Mucosa of stomach (tissue), 1 donor: ENCODE results near the gene TSPAN10.
A peak's percentile ranks its signal among the peaks of the same experiment; 100 is the strongest.
"Not testable (repeated sequence)": the region's sequence is repeated elsewhere in the genome, so short reads cannot be mapped to it uniquely, and the experiment has no call there.

Source experiments
- H3K27me3 ChIP-seq: one replicate; pipeline ENCODE4 v1.7.0; 2013; ENCODE audit warnings: mild to moderate bottlenecking, low read length; ENCODE audit not compliant: control insufficient read depth, insufficient read depth
- H3K36me3 ChIP-seq: one replicate; pipeline ENCODE4 v1.7.0; 2013; ENCODE audit warnings: low read length; ENCODE audit not compliant: control insufficient read depth, insufficient read depth
- H3K4me1 ChIP-seq: one replicate; pipeline ENCODE4 v1.7.0; 2013; ENCODE audit warnings: mild to moderate bottlenecking, low read length; ENCODE audit not compliant: control insufficient read depth, insufficient read depth
- H3K4me3 ChIP-seq: one replicate; pipeline ENCODE4 v1.7.0; 2013; ENCODE audit warnings: low read length
- H3K9ac ChIP-seq: one replicate; pipeline ENCODE4 v1.7.0; 2013; ENCODE audit warnings: mild to moderate bottlenecking, low read length, moderate library complexity
- H3K9me3 ChIP-seq: one replicate; pipeline ENCODE4 v1.7.0; 2013; ENCODE audit warnings: mild to moderate bottlenecking, low read length, moderate library complexity; ENCODE audit not compliant: control insufficient read depth
- donor health status: Pancreatic carcinoma.

The TSPAN10 gene

GRCh38 chr17:81672504-81672903, 35.5 kb downstream of the TSPAN10 start:
- Histone ChIP-seq H3K4me3 (no peak overlapping the region), H3K9ac (no peak overlapping the region), H3K27me3 (no peaks in the 10 kb centered on the region), H3K4me1 (peaks cover 5% of the 10 kb centered on the region), H3K9me3 (no peaks in the 10 kb centered on the region), H3K36me3 (peaks cover 7% of the 10 kb centered on the region)

DNA sequence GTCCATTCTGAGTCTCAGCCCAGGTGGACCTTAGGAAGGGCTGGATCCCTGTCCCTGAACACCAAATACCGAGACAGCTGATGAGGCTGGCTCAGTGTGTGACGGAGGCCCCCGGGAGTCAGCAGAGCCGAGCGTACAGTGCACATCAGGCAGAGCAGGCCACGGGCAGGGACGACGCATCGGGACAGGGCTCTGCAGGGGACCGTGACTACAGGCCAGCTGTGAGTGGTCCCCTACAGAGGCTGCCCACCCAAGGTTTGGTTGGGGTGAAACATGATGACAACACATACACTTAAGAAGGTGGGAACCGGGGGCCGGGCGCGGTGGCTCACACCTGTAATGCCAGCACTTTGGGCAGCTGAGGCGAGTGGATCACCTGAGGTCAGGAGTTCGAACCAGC, 36.0 kb downstream of the TSPAN10 start:
- peaks cover 7% of the 10 kb centered on the region for H3K36me3 ChIP-seq
- peaks cover 1% of the 10 kb centered on the region for H3K4me1 ChIP-seq
- no peak overlapping the region for H3K4me3 ChIP-seq
- H3K9me3 ChIP-seq: no peaks in the 10 kb centered on the region
- H3K9ac ChIP-seq: no peak overlapping the region
- H3K27me3 ChIP-seq: no peaks in the 10 kb centered on the region

DNA sequence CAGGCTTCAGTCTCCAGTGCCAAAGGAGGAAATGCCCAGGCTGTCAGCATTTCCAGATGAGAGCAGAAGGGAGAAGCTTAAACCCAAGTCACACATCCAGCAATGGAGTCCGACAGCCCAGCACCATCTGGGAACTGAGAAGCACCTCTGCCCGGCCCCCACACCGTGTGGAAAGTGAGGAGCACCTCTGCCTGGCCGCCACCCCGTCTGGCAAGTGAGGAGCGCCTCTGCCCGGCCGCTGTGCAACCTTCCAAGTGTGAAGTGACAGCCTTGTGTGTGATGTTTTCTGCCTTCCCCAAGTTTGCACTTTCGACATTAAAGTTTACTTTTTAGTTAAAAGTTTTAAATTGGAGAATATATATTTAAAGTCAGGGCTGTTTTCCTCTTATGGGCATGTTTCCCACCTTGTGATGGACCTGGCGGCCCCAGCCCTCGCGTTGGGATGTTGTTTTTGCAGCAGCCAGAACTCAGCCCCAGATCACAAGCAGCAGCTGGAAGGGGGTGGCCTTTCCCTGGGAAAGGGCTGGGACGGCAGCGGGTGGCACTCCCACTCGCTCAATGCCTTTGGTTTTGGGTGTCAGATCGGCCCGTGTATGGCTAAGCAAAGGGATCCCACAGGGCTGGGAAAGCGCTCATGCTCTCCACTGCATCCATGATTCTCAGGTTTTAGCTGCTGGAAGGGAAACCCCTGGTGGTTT, 36.7 kb downstream of the TSPAN10 start:
- H3K27me3 ChIP-seq: no peaks in the 10 kb centered on the region
- no peak overlapping the region for H3K9ac ChIP-seq
- H3K4me1 ChIP-seq: no peaks in the 10 kb centered on the region
- peaks cover 7% of the 10 kb centered on the region for H3K36me3 ChIP-seq
- no peaks in the 10 kb centered on the region for H3K9me3 ChIP-seq
- H3K4me3 ChIP-seq: no peak overlapping the region

- not testable (repeated sequence) for H3K36me3 ChIP-seq, H3K27me3 ChIP-seq, H3K9me3 ChIP-seq, H3K9ac ChIP-seq, H3K4me3 ChIP-seq, H3K4me1 ChIP-seq
These were observed 38.7 kb downstream of the TSPAN10 start for GRCh38 chr17:81675515-81676221.

- no peaks in the 10 kb centered on the region for H3K4me1 ChIP-seq
- H3K9ac ChIP-seq: no peak overlapping the region
- H3K4me3 ChIP-seq: no peak overlapping the region
- H3K9me3 ChIP-seq: no peaks in the 10 kb centered on the region
- no peaks in the 10 kb centered on the region for H3K27me3 ChIP-seq
- H3K36me3 ChIP-seq: peaks cover 3% of the 10 kb centered on the region
These were observed 39.9 kb downstream of the TSPAN10 start for GRCh38 chr17:81676906-81677305.

DNA sequence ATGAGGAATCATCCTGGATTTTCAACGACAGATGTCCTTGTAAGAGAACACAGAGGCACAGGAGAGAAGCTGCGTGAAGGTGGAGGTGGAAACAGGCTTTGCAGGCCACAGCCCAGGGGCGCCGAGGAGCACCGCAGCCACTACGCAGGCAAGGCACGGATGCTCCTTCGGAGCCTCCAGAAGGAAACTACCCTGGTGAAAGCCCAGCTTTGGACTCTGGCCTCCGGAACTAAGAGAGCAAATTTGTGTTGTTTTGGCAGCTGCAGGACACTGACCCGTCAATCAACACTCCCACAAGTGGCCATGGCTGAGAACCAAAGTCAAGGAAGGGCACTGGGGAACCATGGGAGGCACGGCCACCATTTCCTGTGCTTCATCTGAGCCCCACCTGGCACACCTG, 43.2 kb downstream of the TSPAN10 start:
- H3K4me1 ChIP-seq: peaks cover 8% of the 10 kb centered on the region
- no peak overlapping the region for H3K9ac ChIP-seq
- no peaks in the 10 kb centered on the region for H3K36me3 ChIP-seq
- no peaks in the 10 kb centered on the region for H3K9me3 ChIP-seq
- no peaks in the 10 kb centered on the region for H3K27me3 ChIP-seq
- H3K4me3 ChIP-seq: no peak overlapping the region

GRCh38 chr17:81681672-81682071, 44.7 kb downstream of the TSPAN10 start:
- H3K9me3 ChIP-seq: no peaks in the 10 kb centered on the region
- H3K27me3 ChIP-seq: no peaks in the 10 kb centered on the region
- peaks cover 14% of the 10 kb centered on the region for H3K4me1 ChIP-seq
- no peak overlapping the region for H3K4me3 ChIP-seq
- H3K36me3 ChIP-seq: no peaks in the 10 kb centered on the region
- H3K9ac ChIP-seq: no peak overlapping the region

DNA sequence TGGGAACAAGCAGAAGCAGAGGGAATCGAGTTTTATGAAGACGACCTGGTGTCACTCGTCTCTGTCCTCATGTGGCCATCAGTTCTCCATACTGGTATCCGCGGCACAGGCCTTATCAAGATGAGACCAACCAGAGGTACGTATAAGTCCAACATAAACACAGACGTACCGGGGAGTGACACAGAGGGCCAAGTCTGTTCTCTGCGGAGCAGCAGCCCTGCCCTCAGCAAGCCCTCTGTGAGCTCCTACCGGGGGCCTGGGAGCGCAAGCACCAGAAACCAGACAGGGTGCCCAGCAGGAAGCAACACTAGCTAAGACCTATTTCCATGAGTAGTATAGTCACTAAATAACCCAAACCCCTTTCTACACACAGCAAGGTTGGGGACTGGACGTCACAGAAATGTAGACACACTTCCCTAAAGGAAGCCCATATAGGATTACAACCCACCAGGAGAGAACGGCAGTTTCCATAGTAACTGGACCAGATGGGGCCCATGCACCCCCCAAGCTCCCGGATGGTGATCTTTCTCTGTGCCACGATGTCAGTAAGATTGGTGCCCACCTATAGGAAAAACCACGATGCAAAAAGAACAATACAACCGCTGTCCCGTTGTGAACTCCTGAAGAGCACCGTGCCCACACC, 45.7 kb downstream of the TSPAN10 start:
- Histone ChIP-seq H3K36me3 (no peaks in the 10 kb centered on the region), H3K9me3 (no peaks in the 10 kb centered on the region), H3K4me1 (peaks cover 14% of the 10 kb centered on the region), H3K27me3 (no peaks in the 10 kb centered on the region), H3K4me3 (peak overlapping the region; percentile 87), H3K9ac (peak overlapping the region; percentile 87)

DNA sequence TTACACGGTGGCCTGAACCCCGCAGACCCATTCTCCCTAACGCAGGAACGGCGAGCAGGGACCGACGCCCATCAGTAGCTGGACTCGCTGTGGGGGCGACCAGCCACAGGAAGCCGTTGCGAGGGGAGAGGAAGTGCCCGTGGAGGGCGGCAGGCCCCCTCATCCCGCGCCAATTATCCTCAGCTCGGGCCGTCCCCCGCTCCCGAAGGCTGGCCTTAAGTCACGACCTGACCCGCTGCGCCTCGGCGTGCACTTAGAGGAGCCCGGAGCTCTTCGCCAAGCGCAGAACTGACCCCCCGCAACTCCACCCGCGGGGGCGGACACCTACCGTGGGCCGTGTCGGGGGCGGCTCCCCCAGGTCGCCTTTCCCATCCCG, 46.2 kb downstream of the TSPAN10 start:
- Histone ChIP-seq H3K27me3 (no peaks in the 10 kb centered on the region), H3K36me3 (no peaks in the 10 kb centered on the region), H3K9ac (peak overlapping the region; percentile 87), H3K9me3 (no peaks in the 10 kb centered on the region), H3K4me1 (peaks cover 14% of the 10 kb centered on the region), H3K4me3 (peak overlapping the region; percentile 87)

DNA sequence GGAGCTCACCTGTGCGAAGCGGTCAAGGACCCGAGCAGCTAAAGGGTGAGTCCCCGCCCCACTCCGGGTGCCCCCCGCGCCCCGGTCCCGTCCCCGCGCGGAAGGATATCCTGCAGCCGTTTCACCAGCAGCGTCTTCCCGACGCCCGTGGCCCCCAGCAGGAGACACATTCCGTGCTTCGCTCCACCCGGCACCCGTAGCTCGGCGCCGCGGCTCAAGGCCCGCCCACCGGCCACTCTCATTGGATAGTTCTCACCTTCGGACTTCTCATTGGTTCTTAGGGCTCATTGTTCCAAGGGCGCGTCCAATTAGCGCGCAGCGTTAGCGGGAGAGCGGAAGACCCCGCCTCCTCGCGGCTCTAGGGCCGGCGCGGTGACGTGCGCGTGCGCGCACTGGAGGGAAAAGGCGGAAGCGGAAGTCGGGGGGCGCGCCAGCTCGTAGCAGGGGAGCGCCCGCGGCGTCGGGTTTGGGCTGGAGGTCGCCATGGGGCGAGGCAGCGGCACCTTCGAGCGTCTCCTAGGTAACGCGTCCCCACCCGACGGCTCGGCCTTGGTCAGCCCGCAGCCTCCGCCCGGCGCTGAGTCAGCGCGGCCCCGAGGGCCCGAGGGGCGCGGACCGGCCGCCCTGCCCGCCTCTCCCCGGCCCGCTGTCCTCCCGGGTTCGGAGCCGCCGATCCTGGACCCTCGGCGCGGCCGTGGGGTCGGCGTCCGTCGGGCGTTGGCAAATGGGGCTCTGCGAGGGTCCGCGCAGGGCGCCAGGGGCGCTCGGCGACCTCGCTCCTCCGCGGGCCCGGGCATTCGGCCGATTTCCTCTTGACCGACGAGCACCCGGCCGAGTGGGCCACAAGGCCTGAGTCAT, 46.8 kb downstream of the TSPAN10 start, which contains the start of the genes ARL16 and HGS:
Gene ARL16 (minus strand): TSS at position 214 of the 858 bp plus-strand sequence. CDS start 44 bp downstream, at position 170.
Gene HGS (plus strand): TSS at position 428 of the 858 bp plus-strand sequence. CDS start 56 bp downstream, at position 484.
- Histone ChIP-seq H3K27me3 (no peaks in the 10 kb centered on the region), H3K4me1 (peaks cover 14% of the 10 kb centered on the region), H3K36me3 (no peaks in the 10 kb centered on the region)

GRCh38 chr17:81684442-81684911, 47.5 kb downstream of the TSPAN10 start:
- H3K27me3 ChIP-seq: no peaks in the 10 kb centered on the region
- H3K4me1 ChIP-seq: peaks cover 14% of the 10 kb centered on the region
- H3K9me3 ChIP-seq: no peaks in the 10 kb centered on the region
- peak overlapping the region; percentile 87 for H3K4me3 ChIP-seq
- peak overlapping the region; percentile 87 for H3K9ac ChIP-seq
- no peaks in the 10 kb centered on the region for H3K36me3 ChIP-seq

More for the DNA sequence above, 46.8 kb downstream of the TSPAN10 start, which contains the start of the genes ARL16 and HGS:
- Histone ChIP-seq H3K9ac (peak within 1 kb of the TSS; percentile 87), H3K9me3 (no peaks in the 10 kb centered on the region), H3K4me3 (peak within 1 kb of the TSS; percentile 87)
